ENCODE measurements around the gene ALDH1A3.

The ALDH1A3 gene

DNA sequence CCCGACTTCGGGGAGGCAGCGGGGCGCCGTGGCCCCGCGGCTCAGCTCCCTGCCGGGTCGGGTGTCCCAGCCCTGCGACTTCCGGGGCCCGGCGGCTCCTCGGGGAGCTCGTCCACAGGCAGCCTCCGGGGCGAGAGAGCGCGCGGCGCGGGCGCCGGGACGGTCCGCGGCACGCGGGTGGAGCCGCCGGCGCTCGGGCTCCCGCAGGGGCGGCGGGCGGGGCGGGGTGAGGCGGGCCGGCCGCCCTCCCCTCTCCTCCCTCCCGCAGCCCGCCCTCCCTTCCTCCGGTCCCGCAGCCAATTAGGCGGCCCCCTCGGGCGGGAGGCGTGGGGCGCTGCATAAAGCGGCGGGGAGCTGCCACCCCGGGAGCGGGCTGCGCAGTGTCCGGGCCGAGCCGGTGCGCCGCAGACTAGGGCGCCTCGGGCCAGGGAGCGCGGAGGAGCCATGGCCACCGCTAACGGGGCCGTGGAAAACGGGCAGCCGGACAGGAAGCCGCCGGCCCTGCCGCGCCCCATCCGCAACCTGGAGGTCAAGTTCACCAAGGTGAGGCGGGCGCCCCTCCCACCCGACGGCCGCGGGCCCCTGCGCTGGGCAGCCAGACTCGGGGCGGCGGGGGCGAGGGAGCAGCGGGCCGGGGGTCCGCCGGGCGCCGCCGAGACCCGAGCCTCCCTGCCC lies at the start of gene ALDH1A3:
TSS of gene ALDH1A3 (plus strand) at position 368 of the 675 bp plus-strand sequence. CDS start at position 445, 77 bp downstream.
- no peak for TF ChIP-seq GATA1 (IDR thresholded peaks at IDR 0.05; ENCODE audit: low read depth, low read length)
- no peak for TF ChIP-seq POLR2A (IDR thresholded peaks at IDR 0.05; ENCODE audit: low read length)
- DNase-seq: no peak

GRCh38 chr15:100831467-100831866 lies 48.2 kb upstream of the ALDH1A3 start:
- DNase-seq: no peak
- no peak for TF ChIP-seq POLR2A (IDR thresholded peaks at IDR 0.05; ENCODE audit: low read length)
- no peak for TF ChIP-seq GATA1 (IDR thresholded peaks at IDR 0.05; ENCODE audit: low read depth, low read length)

- no peak for DNase-seq
- no peak for TF ChIP-seq GATA1 (IDR thresholded peaks at IDR 0.05; ENCODE audit: low read depth, low read length)
- TF ChIP-seq POLR2A (IDR thresholded peaks at IDR 0.05; ENCODE audit: low read length): no peak
Measured at GRCh38 chr15:100832149-100832942, 47.3 kb upstream of the ALDH1A3 start.

DNA sequence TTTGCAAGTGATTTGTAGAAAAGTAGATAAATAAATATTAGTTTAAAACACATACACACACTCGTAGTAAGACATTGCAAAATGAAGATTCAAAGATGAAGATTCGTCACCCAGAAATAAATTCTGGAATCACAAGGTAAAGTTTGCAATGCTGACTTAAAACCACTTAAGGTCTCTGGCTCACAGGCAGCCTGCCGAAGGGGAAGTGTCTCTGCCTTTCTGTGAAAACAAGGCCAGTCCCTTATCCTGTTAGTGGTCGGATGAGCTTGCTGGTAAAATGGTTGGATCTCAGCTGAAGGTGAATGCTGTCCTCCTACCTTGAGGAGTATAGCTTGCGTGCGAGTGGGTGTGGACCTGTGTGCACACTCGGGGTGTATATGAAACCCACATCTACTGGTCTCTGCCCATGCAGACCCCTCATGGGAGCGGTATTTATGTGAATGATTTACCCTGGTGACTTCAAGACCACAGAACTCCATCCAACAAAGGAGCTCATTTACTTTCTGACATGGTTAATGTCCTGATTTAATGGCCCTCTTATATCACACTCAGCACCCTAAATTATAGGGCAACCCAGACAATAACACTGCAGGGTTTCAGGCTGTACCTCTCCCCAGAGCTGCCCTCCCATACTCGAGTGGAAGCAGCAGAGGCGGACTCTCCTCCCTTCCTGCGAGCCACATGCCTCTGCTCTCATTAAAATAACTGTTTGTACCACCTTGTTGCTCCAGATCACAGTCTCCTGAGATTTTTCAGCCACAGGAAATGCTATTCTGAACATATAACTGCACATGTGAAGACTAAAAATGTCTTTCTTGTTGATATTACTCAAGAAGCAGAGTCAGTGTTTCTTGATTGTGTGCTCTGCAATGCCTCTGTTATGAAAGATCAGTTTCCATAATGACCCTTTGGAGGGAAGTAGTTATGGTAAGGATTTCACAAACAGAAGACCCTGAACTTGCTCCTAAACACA lies 45.9 kb upstream of the ALDH1A3 start:
- TF ChIP-seq POLR2A (IDR thresholded peaks at IDR 0.05; ENCODE audit: low read length): no peak
- TF ChIP-seq GATA1 (IDR thresholded peaks at IDR 0.05; ENCODE audit: low read depth, low read length): no peak
- no peak for DNase-seq

GRCh38 chr15:100834731-100835130 lies 44.9 kb upstream of the ALDH1A3 start:
- DNase-seq: no peak
- TF ChIP-seq POLR2A (IDR thresholded peaks at IDR 0.05; ENCODE audit: low read length) (no peak), GATA1 (IDR thresholded peaks at IDR 0.05; ENCODE audit: low read depth, low read length) (no peak)

GRCh38 chr15:100835636-100836035 lies 44.0 kb upstream of the ALDH1A3 start:
- no peak for DNase-seq
- TF ChIP-seq GATA1 (IDR thresholded peaks at IDR 0.05; ENCODE audit: low read depth, low read length) (no peak), POLR2A (IDR thresholded peaks at IDR 0.05; ENCODE audit: low read length) (no peak)

- no peak for DNase-seq
- no peak for TF ChIP-seq GATA1 (IDR thresholded peaks at IDR 0.05; ENCODE audit: low read depth, low read length)
- no peak for TF ChIP-seq POLR2A (IDR thresholded peaks at IDR 0.05; ENCODE audit: low read length)
Measured at GRCh38 chr15:100836501-100836900, 43.1 kb upstream of the ALDH1A3 start.

DNA sequence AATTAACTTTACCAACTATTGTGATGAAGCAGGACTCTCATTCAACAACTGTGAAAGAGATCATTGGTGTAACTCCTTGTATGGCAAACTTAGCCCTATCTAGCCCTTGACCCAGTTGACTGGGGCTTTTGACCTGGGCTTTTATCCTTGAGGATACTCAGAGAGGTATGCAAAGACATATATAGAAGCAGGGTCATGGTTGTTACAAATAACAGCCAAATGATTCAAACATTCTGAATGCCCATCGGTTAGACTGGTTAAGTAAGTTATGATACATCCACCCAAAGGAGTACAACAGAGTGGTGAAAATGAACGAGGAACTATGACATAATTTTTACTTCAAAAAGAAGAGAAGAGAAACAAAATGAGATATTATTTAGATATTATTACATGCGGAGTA lies 38.2 kb upstream of the ALDH1A3 start:
- TF ChIP-seq GATA1 (IDR thresholded peaks at IDR 0.05; ENCODE audit: low read depth, low read length): no peak
- TF ChIP-seq POLR2A (IDR thresholded peaks at IDR 0.05; ENCODE audit: low read length): no peak
- no peak for DNase-seq

- DNase-seq: no peak
- TF ChIP-seq GATA1 (IDR thresholded peaks at IDR 0.05; ENCODE audit: low read depth, low read length) (no peak), POLR2A (IDR thresholded peaks at IDR 0.05; ENCODE audit: low read length) (no peak)
Measured at GRCh38 chr15:100842756-100843730, 36.6 kb upstream of the ALDH1A3 start.

DNA sequence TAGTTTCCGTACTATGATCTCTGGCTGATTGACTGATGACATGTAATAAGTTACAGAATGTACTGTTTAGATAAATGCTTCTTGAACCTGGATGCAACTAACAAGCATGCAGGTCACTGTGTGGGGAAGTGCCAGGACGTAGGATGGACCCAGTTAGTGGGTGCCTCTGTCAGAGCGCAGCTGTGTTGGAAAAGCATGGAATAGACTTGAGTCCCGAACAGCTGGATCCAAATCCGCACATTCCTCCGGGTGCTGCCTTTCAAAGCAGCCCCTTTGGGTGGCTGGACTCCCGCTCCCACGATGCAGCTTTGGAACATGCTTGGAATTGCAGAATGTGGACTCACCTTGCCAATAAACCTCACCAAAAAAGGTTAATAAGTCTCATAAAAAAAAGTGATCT lies 35.5 kb upstream of the ALDH1A3 start:
- no peak for DNase-seq
- TF ChIP-seq POLR2A (IDR thresholded peaks at IDR 0.05; ENCODE audit: low read length) (no peak), GATA1 (IDR thresholded peaks at IDR 0.05; ENCODE audit: low read depth, low read length) (no peak)

- DNase-seq: no peak
- TF ChIP-seq POLR2A (IDR thresholded peaks at IDR 0.05; ENCODE audit: low read length) (no peak), GATA1 (IDR thresholded peaks at IDR 0.05; ENCODE audit: low read depth, low read length) (no peak)
Measured at GRCh38 chr15:100844778-100845177, 34.9 kb upstream of the ALDH1A3 start.

DNA sequence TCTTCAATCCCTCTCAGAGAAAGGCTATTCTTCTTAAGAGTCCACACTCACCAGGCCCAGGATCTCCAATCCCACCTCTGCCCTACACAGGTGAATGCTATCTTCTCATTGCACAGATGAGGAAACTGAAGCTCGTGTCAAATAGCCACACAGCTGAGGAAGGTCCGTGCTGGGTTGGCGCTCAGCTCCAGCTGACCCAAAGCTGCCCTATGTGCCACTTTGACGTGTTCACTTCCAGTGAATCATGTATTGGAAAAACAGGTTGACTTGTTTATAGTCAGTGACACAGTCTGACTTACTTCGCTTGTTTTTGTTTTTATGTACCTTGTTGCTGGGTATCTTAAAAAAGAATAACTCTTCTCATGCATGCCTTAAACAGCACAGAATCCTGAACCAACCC lies 32.4 kb upstream of the ALDH1A3 start:
- DNase-seq: no peak
- TF ChIP-seq POLR2A (IDR thresholded peaks at IDR 0.05; ENCODE audit: low read length): no peak
- TF ChIP-seq GATA1 (IDR thresholded peaks at IDR 0.05; ENCODE audit: low read depth, low read length): no peak

Measured in erythroblast (primary cell).